A549 (cell line): ENCODE measurements around the gene ALPI. TPM values are rescaled to one million over a fixed set of nuclear protein-coding genes. Genes with fewer than 3 reads are reported as not detected.
"Not testable (repeated sequence)": the region's sequence is repeated elsewhere in the genome, so short reads cannot be mapped to it uniquely, and the experiment has no call there.

Experiments
- ATAC-seq, 2 experiments: fragments of 200-7000 bp in 1 of 2; fragments of >200 bp in 1 of 2; cut with Nextera tagmentation in 1 of 2; cut with Tn5 transposase in 1 of 2; 3 replicates each; pipeline versions ENCODE4 v1.8.0 to v1.9.1; 2018 to 2020; ENCODE audit warnings: mild to moderate bottlenecking in 1 of 2, moderate library complexity in 1 of 2
- CTCF ChIA-PET: fragments of 300-600 bp; sonication (Branson Sonifier 250); formaldehyde crosslinking; extraction: SDS; loops from one replicate; lab custom pipeline; 2021; ENCODE audit warnings: antibody characterized with exemption, inconsistent platforms; lab: Yijun Ruan, JAX
- POLR2A ChIA-PET: fragments of 350-600 bp; formaldehyde crosslinking; extraction: SDS; loops from one replicate; lab custom pipeline; 2021; ENCODE audit warnings: antibody characterized with exemption, inconsistent platforms; lab: Yijun Ruan, JAX
- DNase-seq, 2 experiments: peaks; one replicate each; pipeline versions ENCODE4 v3.0.0 to v3.0.0-alpha.2; 2011 to 2016; ENCODE audit warnings: low read depth in 1 of 2, low spot score in 1 of 2
- FAIRE-seq: peaks from 2 replicates; lab custom pipeline; 2011; peaks lifted over from hg19 to GRCh38; lab: Jason Lieb, UNC
- H3K27ac ChIP-seq, 2 experiments: fragments of >200 bp; sonication (Bioruptor Twin); formaldehyde crosslinking; 3 replicates each; pipeline ENCODE4 v1.5.1; 2016 to 2017
- H3K4me1 ChIP-seq: fragments of >200 bp; sonication (Bioruptor Twin); formaldehyde crosslinking; 3 replicates; pipeline ENCODE4 v1.6.1; 2016
- H3K4me2 ChIP-seq: fragments of >200 bp; sonication (Bioruptor Twin); formaldehyde crosslinking; 3 replicates; pipeline ENCODE4 v1.6.1; 2016
- H3K4me3 ChIP-seq: fragments of >200 bp; sonication (Bioruptor Twin); formaldehyde crosslinking; 3 replicates; pipeline ENCODE4 v1.5.1; 2016
- H3K9me3 ChIP-seq: fragments of >200 bp; sonication (Bioruptor Twin); formaldehyde crosslinking; 3 replicates; pipeline ENCODE4 v1.6.1; 2016
- BHLHE40 ChIP-seq: IDR thresholded peaks from 2 replicates; pipeline ENCODE4 v1.6.1; 2012; ENCODE audit warnings: low read depth, low read length, inconsistent platforms
- CBX8 ChIP-seq: fragments of 200-600 bp; sonication (generic); IDR thresholded peaks from 2 replicates; pipeline ENCODE4 v1.6.1; 2016
- E2F6 ChIP-seq: IDR thresholded peaks from 2 replicates; pipeline ENCODE4 v1.6.1; 2012; ENCODE audit warnings: low read depth, borderline replicate concordance
- ELK1 ChIP-seq: fragments of 150-350 bp; IDR thresholded peaks from 2 replicates; pipeline ENCODE4 v1.6.1; 2014; ENCODE audit warnings: low read depth, mild to moderate bottlenecking, low read length
- FOSL2 ChIP-seq, 2 experiments: fragments of 450-650 bp in 1 of 2; fragments of >200 bp in 1 of 2; sonication (Bioruptor Twin) in 1 of 2; formaldehyde crosslinking; IDR thresholded peaks; 2 replicates each; pipeline versions ENCODE4 v1.5.0 to v1.6.1; 2016 to 2020; ENCODE audit warnings: mild to moderate bottlenecking in 1 of 2, moderate library complexity in 1 of 2
- HMGXB4 ChIP-seq: fragments of 250-450 bp; sonication (Bioruptor Pico); IDR thresholded peaks from 2 replicates; pipeline ENCODE4 v1.5.0; 2021; ENCODE audit warnings: mild to moderate bottlenecking, moderate library complexity, borderline replicate concordance
- KDM5A ChIP-seq: fragments of 200-600 bp; sonication (generic); IDR thresholded peaks from 2 replicates; pipeline ENCODE4 v1.6.1; 2016; ENCODE audit warnings: antibody characterized with exemption, mild to moderate bottlenecking
- MAX ChIP-seq: IDR thresholded peaks from 2 replicates; pipeline ENCODE4 v1.6.1; 2012
- NFE2L2 ChIP-seq: fragments of 150-350 bp; conservative IDR thresholded peaks from 2 replicates; pipeline ENCODE4 v1.6.1; 2014; ENCODE audit warnings: low read length
- RAD21 ChIP-seq, 2 experiments: fragments of >200 bp in 1 of 2; sonication (Bioruptor Twin) in 1 of 2; formaldehyde crosslinking in 1 of 2; IDR thresholded peaks in 1 of 2; conservative IDR thresholded peaks in 1 of 2; 2 replicates in 1 of 2; 3 replicates in 1 of 2; pipeline ENCODE4 v1.6.1; 2012 to 2018; ENCODE audit warnings: inconsistent platforms in 1 of 2
- RARB ChIP-seq: fragments of 250-450 bp; sonication (Bioruptor Pico); IDR thresholded peaks from 2 replicates; pipeline ENCODE4 v1.8.0; 2021; ENCODE audit warnings: mild to moderate bottlenecking, moderate library complexity
- ZNF302 ChIP-seq: fragments of 250-450 bp; sonication (Bioruptor Pico); IDR thresholded peaks from 2 replicates; pipeline ENCODE4 v1.9.0; 2021; ENCODE audit warnings: inconsistent platforms, mild to moderate bottlenecking, moderate library complexity
- ZSCAN20 ChIP-seq: fragments of 250-450 bp; sonication (Bioruptor Pico); IDR thresholded peaks from 2 replicates; pipeline ENCODE4 v1.8.0; 2022; ENCODE audit warnings: mild to moderate bottlenecking, moderate library complexity
- WGBS: methylation state at CpG from one replicate; pipeline ENCODE4 v1.1.6; 2017; ENCODE audit errors: missing lambda C conversion rate; 5-methylcytosine and 5-hydroxymethylcytosine counted together
- polyA plus RNA-seq, 4 experiments: library from polyadenylated mRNA; depleted of rRNA in 3 of 4; stranded (reverse); fragments of >200 nt; fragmentation: RNase III in 1 of 4; extraction: RNeasy Plus Mini Kit Qiagen cat#74134 plus additional on column Dnase treatment in 1 of 4; gene quantifications; 2 replicates in 3 of 4; 3 replicates in 1 of 4; pipeline ENCODE4 v1.2.3, GENCODE V29; 2011 to 2017

The ALPI gene
- polyA plus RNA-seq, 2 of the 4 experiments (the other 2 are of a cell fraction), result 0.05 TPM; not detected in 1

- TF ChIP-seq HMGXB4 (no peak), E2F6 (no peak), MAX (no peak), ZNF302 (CRISPR knock-in tag) (no peak), ZSCAN20 (no peak), RARB (CRISPR knock-in tag) (no peak), RAD21 (conservative IDR thresholded peaks at IDR 0.05 in 1 of 2, IDR thresholded peaks at IDR 0.05 in 1 of 2) (no peak)
Observed at GRCh38 chr2:232422051-232422450, 33.9 kb upstream of the ALPI start (continued).

- ATAC-seq, H3K27ac ChIP-seq, DNase-seq, H3K4me2 ChIP-seq, CTCF ChIA-PET, H3K4me3 ChIP-seq, H3K9me3 ChIP-seq, FAIRE-seq, POLR2A ChIA-PET, H3K4me1 ChIP-seq: not testable (repeated sequence)
- WGBS, result 47% methylated on average over 2 of the region's 3 CpGs
Observed at GRCh38 chr2:232422996-232423395, 33.0 kb upstream of the ALPI start.

DNA sequence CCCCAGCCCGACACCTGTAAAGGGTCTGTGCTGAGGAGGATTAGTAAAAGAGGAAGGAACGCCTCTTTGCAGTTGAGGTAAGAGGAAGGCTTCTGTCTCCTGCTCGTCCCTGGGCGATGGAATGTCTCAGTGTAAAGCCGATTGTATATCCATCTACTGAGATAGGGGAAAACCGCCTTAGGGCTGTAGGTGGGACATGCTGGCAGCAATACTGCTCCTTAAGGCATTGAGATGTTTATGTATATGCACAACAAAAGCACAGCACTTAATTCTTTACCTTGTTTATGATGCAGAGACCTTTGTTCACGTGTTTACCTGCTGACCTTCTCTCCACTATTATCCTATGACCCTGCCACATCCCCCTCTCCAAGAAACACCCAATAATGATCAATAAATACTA is 32.5 kb upstream of the ALPI start:
- WGBS, result 71% methylated on average over 7 of the region's 7 CpGs
- CTCF ChIA-PET, H3K9me3 ChIP-seq, DNase-seq, FAIRE-seq, ATAC-seq, H3K4me3 ChIP-seq, POLR2A ChIA-PET, H3K4me1 ChIP-seq, H3K27ac ChIP-seq, H3K4me2 ChIP-seq: not testable (repeated sequence)

- H3K4me2 ChIP-seq, result no peak overlapping the region
- CTCF ChIA-PET, result no interaction called here
- TF ChIP-seq BHLHE40, result no peak
- TF ChIP-seq KDM5A, result no peak
- H3K9me3 ChIP-seq, result no peaks in the 10 kb centered on the region
- no peak overlapping the region for H3K27ac ChIP-seq
- WGBS, result 80% methylated on average over 16 of the region's 16 CpGs
- FAIRE-seq, result no peak
- H3K4me1 ChIP-seq, result no peaks in the 10 kb centered on the region
- POLR2A ChIA-PET, result no interaction called here
- H3K4me3 ChIP-seq, result no peak overlapping the region
- DNase-seq, result no peak
- peak; percentile 8 to 25; a peak in 3 of 6 replicates for ATAC-seq
Observed at GRCh38 chr2:232431705-232432590, 24.0 kb upstream of the ALPI start.

DNA sequence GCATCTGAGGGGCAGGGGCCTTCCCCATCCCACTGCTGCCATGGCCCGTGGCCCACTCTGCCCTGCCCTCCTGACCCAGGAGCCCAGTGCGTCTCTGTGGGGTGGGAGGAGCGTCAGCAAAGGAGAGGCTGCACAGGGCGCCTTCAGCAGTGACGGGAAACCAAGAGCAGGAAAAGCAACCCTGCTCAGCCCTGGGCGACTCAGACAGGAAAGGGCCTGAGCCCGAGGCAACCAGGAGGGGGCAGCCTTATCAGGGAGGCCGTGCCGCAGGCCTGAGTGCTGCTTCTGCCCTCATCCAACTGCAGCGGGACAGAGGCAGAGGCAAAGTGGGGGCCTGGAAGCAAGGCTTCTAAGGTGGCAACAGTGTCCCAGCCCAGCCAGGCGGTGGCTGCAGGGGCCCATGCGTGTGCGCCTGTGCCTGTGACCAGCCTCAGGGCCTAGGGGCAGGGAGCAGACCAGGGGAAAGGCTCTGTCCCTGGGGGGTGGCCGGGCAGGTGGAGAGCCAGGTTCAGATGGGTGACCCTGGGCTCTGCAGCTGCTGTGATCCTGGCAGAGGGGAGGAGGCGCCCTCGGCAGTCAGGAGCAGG is 23.3 kb upstream of the ALPI start:
- peak; percentile 52 to 82; a peak in 4 of 6 replicates for ATAC-seq
- Histone ChIP-seq H3K4me2 (no peak overlapping the region), H3K9me3 (no peaks in the 10 kb centered on the region), H3K4me3 (no peak overlapping the region), H3K4me1 (no peaks in the 10 kb centered on the region), H3K27ac (no peak overlapping the region)
- CTCF ChIA-PET, result no interaction called here
- no peak for DNase-seq
- FAIRE-seq, result no peak
- POLR2A ChIA-PET, result no interaction called here
- 100% methylated on average over 1 of the region's 16 CpGs for WGBS
- TF ChIP-seq CBX8, result no peak
- no peak for TF ChIP-seq FOSL2 (IDR thresholded peaks at IDR 0.05)
- no peak for TF ChIP-seq FOSL2 (CRISPR knock-in tag; IDR thresholded peaks at IDR 0.05)
- no peak for TF ChIP-seq ELK1
- TF ChIP-seq NFE2L2, result no peak
- TF ChIP-seq, all 56 proteins: peak for 0

DNA sequence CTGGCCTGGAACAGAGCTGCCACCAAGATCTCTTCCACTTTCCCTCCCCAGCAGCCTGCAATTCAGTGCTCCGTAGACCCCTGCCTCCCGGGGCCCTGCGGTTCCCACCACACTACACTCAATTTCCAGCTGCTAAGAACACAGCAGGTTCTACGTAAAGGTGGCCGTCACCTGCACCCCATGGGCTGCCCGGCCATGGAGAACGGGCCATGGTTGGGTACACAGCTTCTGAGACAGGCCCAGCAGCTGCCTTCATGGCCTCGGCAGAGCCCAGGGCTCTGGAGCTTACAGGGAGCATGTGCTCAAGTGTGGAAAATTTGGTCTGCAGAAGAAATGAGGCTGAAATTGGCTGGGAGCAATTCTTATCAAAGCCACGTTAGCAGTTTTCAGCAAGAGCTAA is 22.3 kb upstream of the ALPI start:
- FAIRE-seq, POLR2A ChIA-PET, H3K27ac ChIP-seq, H3K9me3 ChIP-seq, H3K4me3 ChIP-seq, H3K4me1 ChIP-seq, H3K4me2 ChIP-seq, DNase-seq, ATAC-seq: not testable (repeated sequence)
- CTCF ChIA-PET, result interaction anchor here (1.2 to 1.6 kb wide), 3 partner anchors 527 to 539 kb away, joined by 3 to 4 read pairs (median 3); no protein-coding TSS in a partner anchor
- WGBS, result 93% methylated on average over 9 of the region's 9 CpGs
